ENCODE results near the gene ARMH4. TPM values are rescaled to one million over a fixed set of nuclear protein-coding genes. Genes with fewer than 3 reads are reported as not detected.
A peak's percentile ranks its signal among the peaks of the same experiment; 100 is the strongest.

ARMH4 gene
- total RNA-seq, 4 donors from 2014 or later = 0.41 to 2.8 (median 0.48) TPM; not detected in 1

- peak; percentile 92 for DNase-seq
- Histone ChIP-seq H3K4me3 (peak within 1 kb of the TSS; percentile 73 to 96 (median 91)), H3K27ac (peak within 1 kb of the TSS; percentile 93 to 98 (median 94)), H3K9me3 (no peaks in the 10 kb centered on the region), H3K27me3 (no peaks in the 10 kb centered on the region), H3K4me1 (peaks cover 5 to 22% (median 20%) of the 10 kb centered on the region in 4 donors), H3K36me3 (peaks cover 0 to 6% (median 0%) of the 10 kb centered on the region in 4 donors)
- TF ChIP-seq CTCF (IDR thresholded peaks at IDR 0.05) (no peak), POLR2AphosphoS5 (IDR thresholded peaks at IDR 0.05) (peak; percentile 71 to 86 (median 81)), POLR2A (IDR thresholded peaks at IDR 0.05) (peak; percentile 64), EP300 (IDR thresholded peaks at IDR 0.05; ENCODE audit: low read depth) (no peak)
- intact Hi-C loops (cut with DNase I; ENCODE audit: low total_unique reads) = no loop called here
- 1% methylated on average over 70 of the region's 78 CpGs; no CpG with 5 or more reads in 1 of the 2 donors for WGBS, 2 donors (ENCODE audit: low coverage in 1 of 2)
- in situ Hi-C loops (cut with MboI; ENCODE audit: low pct_ligation_motif_present in 1 of 4, low pct_unique_long_range_greater_than_20kb in 1 of 4, low sequenced_read_pairs in 3 of 4) = no loop called here
These were observed 47.9 kb upstream of the ARMH4 start, which contains the start of gene ACTR10 for GRCh38 chr14:58199726-58200479. Gene ACTR10 (plus strand): TSS chr14:58200149. CDS start chr14:58200218, 69 bp downstream.

- in situ Hi-C loops (cut with MboI; ENCODE audit: low pct_ligation_motif_present in 1 of 4, low pct_unique_long_range_greater_than_20kb in 1 of 4, low sequenced_read_pairs in 3 of 4) (no loop called here), intact Hi-C loops (cut with DNase I; ENCODE audit: low total_unique reads) (no loop called here)
- Histone ChIP-seq H3K27ac (no peak overlapping the region), H3K9me3 (no peaks in the 10 kb centered on the region), H3K27me3 (no peaks in the 10 kb centered on the region), H3K4me3 (no peak overlapping the region), H3K4me1 (peaks cover 5 to 37% (median 24%) of the 10 kb centered on the region in 4 donors), H3K36me3 (no peaks in the 10 kb centered on the region)
- TF ChIP-seq CTCF (IDR thresholded peaks at IDR 0.05) (no peak), POLR2A (IDR thresholded peaks at IDR 0.05) (no peak), POLR2AphosphoS5 (IDR thresholded peaks at IDR 0.05) (no peak), EP300 (IDR thresholded peaks at IDR 0.05; ENCODE audit: low read depth) (no peak)
- DNase-seq = no peak
- 84 to 89% methylated on average over 5 of the region's 5 CpGs for WGBS, 2 donors (ENCODE audit: low coverage in 1 of 2)
These were observed 46.1 kb upstream of the ARMH4 start for GRCh38 chr14:58198086-58198485.

- no peak for DNase-seq
- intact Hi-C loops (cut with DNase I; ENCODE audit: low total_unique reads) (no loop called here), in situ Hi-C loops (cut with MboI; ENCODE audit: low pct_ligation_motif_present in 1 of 4, low pct_unique_long_range_greater_than_20kb in 1 of 4, low sequenced_read_pairs in 3 of 4) (no loop called here)
- TF ChIP-seq EP300 (IDR thresholded peaks at IDR 0.05; ENCODE audit: low read depth) = no peak
- no peaks in the 10 kb centered on the region for H3K27me3 ChIP-seq
- H3K9me3 ChIP-seq = no peaks in the 10 kb centered on the region
- no peak overlapping the region for H3K4me3 ChIP-seq
- peaks cover 5 to 40% (median 18%) of the 10 kb centered on the region in 4 donors for H3K4me1 ChIP-seq
- no peaks in the 10 kb centered on the region for H3K36me3 ChIP-seq
- no peak overlapping the region for H3K27ac ChIP-seq
- 97% methylated on average over 1 of the region's 1 CpG; no CpG with 5 or more reads in 1 of the 2 donors for WGBS, 2 donors (ENCODE audit: low coverage in 1 of 2)
These were observed 44.2 kb upstream of the ARMH4 start for GRCh38 chr14:58196198-58196597.

- TF ChIP-seq POLR2AphosphoS5 (IDR thresholded peaks at IDR 0.05) (no peak), POLR2A (IDR thresholded peaks at IDR 0.05) (no peak), CTCF (IDR thresholded peaks at IDR 0.05) (no peak), EP300 (IDR thresholded peaks at IDR 0.05; ENCODE audit: low read depth) (no peak)
These were observed 41.5 kb upstream of the ARMH4 start for GRCh38 chr14:58193542-58193941.

More at GRCh38 chr14:58193542-58193941, 41.5 kb upstream of the ARMH4 start:
- WGBS, 2 donors (ENCODE audit: low coverage in 1 of 2) = 21 to 45% methylated on average over 2 of the region's 2 CpGs
- Histone ChIP-seq H3K27me3 (no peaks in the 10 kb centered on the region), H3K4me3 (no peak overlapping the region), H3K4me1 (peaks cover 0 to 28% (median 5%) of the 10 kb centered on the region in 4 donors), H3K27ac (peak overlapping the region in 3 of 4 donors; percentile 21 to 55 (median 40)), H3K36me3 (no peaks in the 10 kb centered on the region), H3K9me3 (no peaks in the 10 kb centered on the region)
- no peak for DNase-seq
- in situ Hi-C loops (cut with MboI; ENCODE audit: low pct_ligation_motif_present in 1 of 4, low pct_unique_long_range_greater_than_20kb in 1 of 4, low sequenced_read_pairs in 3 of 4) (no loop called here), intact Hi-C loops (cut with DNase I; ENCODE audit: low total_unique reads) (no loop called here)

Measured in transverse colon (tissue), 4 donors.